Fibroblast of lung (primary cell): ENCODE results near the gene DPP7.

Experiments used
- EZH2 ChIP-seq: IDR thresholded peaks from 2 replicates; pipeline ENCODE4 v1.5.1; 2012; ENCODE audit warnings: low read length, control low read depth, mild to moderate bottlenecking; ENCODE audit errors: missing control alignments
- TF ChIP-seq, protein P1 (sequence below), 2 donors: IDR thresholded peaks in 1 of 2; conservative IDR thresholded peaks in 1 of 2; 1 replicate in 1 of 2; 2 replicates in 1 of 2; pipeline ENCODE4 v1.5.1; 2011 to 2012; ENCODE audit warnings: low read length in 2 of 2, control low read depth in 1 of 2, inconsistent platforms in 1 of 2, low read depth in 1 of 2, mild to moderate bottlenecking in 1 of 2

DNA sequence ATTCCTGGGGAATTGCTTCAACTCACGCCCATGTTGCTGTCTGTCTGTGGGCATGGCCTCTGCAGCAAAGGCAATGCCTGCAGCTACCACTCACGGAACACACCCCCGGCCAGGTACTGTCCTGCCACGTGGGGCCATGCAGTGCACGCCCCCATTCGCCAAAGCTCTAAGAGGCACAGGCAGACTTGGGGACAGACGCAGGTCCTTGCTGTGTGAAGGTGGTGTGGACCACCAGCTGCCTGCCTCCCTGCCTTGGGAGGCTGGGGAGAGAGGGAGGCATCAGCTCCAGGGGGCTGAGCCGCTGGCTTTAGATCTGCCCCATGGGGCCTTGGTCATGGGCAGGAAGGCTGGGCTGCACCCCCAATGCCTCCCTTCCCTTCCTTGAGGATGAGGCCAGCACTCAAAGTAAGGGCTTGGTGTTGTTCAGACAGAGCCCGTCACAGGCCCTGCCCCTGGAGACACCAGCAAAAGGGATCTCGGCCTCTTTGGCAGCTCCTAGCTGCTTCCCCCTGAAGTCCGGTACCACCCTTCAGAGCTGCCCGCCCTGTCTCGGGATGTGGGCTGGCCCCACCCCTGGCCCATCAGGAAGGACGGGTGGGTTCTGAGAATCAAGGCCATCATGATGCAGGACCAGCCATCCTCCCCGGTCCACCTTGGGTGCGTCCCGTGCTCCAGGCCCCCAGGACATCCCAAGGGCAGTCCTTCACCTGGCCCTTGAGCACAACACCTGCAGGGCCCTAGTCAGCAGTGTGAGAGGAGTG is 26.7 kb upstream of the DPP7 start:
- TF ChIP-seq, protein P1, sequence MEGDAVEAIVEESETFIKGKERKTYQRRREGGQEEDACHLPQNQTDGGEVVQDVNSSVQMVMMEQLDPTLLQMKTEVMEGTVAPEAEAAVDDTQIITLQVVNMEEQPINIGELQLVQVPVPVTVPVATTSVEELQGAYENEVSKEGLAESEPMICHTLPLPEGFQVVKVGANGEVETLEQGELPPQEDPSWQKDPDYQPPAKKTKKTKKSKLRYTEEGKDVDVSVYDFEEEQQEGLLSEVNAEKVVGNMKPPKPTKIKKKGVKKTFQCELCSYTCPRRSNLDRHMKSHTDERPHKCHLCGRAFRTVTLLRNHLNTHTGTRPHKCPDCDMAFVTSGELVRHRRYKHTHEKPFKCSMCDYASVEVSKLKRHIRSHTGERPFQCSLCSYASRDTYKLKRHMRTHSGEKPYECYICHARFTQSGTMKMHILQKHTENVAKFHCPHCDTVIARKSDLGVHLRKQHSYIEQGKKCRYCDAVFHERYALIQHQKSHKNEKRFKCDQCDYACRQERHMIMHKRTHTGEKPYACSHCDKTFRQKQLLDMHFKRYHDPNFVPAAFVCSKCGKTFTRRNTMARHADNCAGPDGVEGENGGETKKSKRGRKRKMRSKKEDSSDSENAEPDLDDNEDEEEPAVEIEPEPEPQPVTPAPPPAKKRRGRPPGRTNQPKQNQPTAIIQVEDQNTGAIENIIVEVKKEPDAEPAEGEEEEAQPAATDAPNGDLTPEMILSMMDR (conservative IDR thresholded peaks at IDR 0.05 in 1 of 2, IDR thresholded peaks at IDR 0.05 in 1 of 2; ENCODE audit: low read depth in 1 of 2, low read length in 2 of 2), result no peak
- TF ChIP-seq EZH2, result no peak
